H9 (cell line): Measurements from ENCODE around the gene FKBP10. TPM values are rescaled to one million over a fixed set of nuclear protein-coding genes. Genes with fewer than 3 reads are reported as not detected.

Experiments used
- DNase-seq: peaks from one replicate; pipeline ENCODE4 v3.0.0-alpha.2; 2017
- H2AFZ ChIP-seq: one replicate; pipeline ENCODE4 v1.6.1; 2013; ENCODE audit warnings: mild to moderate bottlenecking, low read length, control low read depth, moderate library complexity
- H2AK5ac ChIP-seq: 2 replicates; pipeline ENCODE4 v1.6.1; 2013; ENCODE audit warnings: low read length, control low read depth, mixed read lengths; ENCODE audit not compliant: insufficient read length
- H2BK120ac ChIP-seq: one replicate; pipeline ENCODE4 v1.6.1; 2013; ENCODE audit warnings: low read depth, mild to moderate bottlenecking, low read length, control low read depth, inconsistent platforms; ENCODE audit not compliant: poor library complexity, severe bottlenecking
- H2BK12ac ChIP-seq: 2 replicates; pipeline ENCODE4 v1.6.1; 2013; ENCODE audit warnings: low read length, control low read depth, mixed read lengths, low read depth; ENCODE audit not compliant: insufficient read length
- H2BK15ac ChIP-seq: 2 replicates; pipeline ENCODE4 v1.6.1; 2013; ENCODE audit warnings: low read depth, low read length, control low read depth
- H2BK20ac ChIP-seq: one replicate; pipeline ENCODE4 v1.6.1; 2013; ENCODE audit warnings: low read depth, mild to moderate bottlenecking, low read length, control low read depth, inconsistent platforms; ENCODE audit not compliant: poor library complexity, severe bottlenecking
- H2BK5ac ChIP-seq: 2 replicates; pipeline ENCODE4 v1.6.1; 2013; ENCODE audit warnings: low read length, control low read depth, mixed read lengths; ENCODE audit not compliant: insufficient read length
- H3K14ac ChIP-seq: 2 replicates; pipeline ENCODE4 v1.6.1; 2013; ENCODE audit warnings: low read length, control low read depth; ENCODE audit not compliant: insufficient read depth
- H3K18ac ChIP-seq: 2 replicates; pipeline ENCODE4 v1.6.1; 2013; ENCODE audit warnings: low read depth, mild to moderate bottlenecking, mixed read lengths, low read length, control low read depth; ENCODE audit not compliant: insufficient read length
- H3K23ac ChIP-seq: 2 replicates; pipeline ENCODE4 v1.6.1; 2013; ENCODE audit warnings: low read length, control low read depth, mixed read lengths, low read depth; ENCODE audit not compliant: insufficient read length
- H3K23me2 ChIP-seq: 2 replicates; pipeline ENCODE4 v1.6.1; 2013; ENCODE audit warnings: low read depth, mild to moderate bottlenecking, mixed read lengths, low read length, control low read depth; ENCODE audit not compliant: insufficient read length, poor library complexity, severe bottlenecking
- H3K27ac ChIP-seq: 2 replicates; pipeline ENCODE4 v1.5.1; 2013; ENCODE audit warnings: low read length, control low read depth, mixed read lengths, low read depth; ENCODE audit not compliant: insufficient read length
- H3K27me3 ChIP-seq: 2 replicates; pipeline ENCODE4 v1.6.1; 2013; ENCODE audit warnings: low read length, control low read depth, inconsistent platforms; ENCODE audit not compliant: insufficient read depth
- H3K4ac ChIP-seq: 2 replicates; pipeline ENCODE4 v1.6.1; 2013; ENCODE audit warnings: low read depth, mild to moderate bottlenecking, control low read depth, inconsistent platforms, low read length, moderate library complexity
- H3K4me1 ChIP-seq: 2 replicates; pipeline ENCODE4 v1.6.1; 2013; ENCODE audit warnings: low read length, control low read depth, inconsistent platforms; ENCODE audit not compliant: insufficient read depth
- H3K4me2 ChIP-seq: 2 replicates; pipeline ENCODE4 v1.6.1; 2013; ENCODE audit warnings: low read length, control low read depth, mixed read lengths; ENCODE audit not compliant: insufficient read length, insufficient read depth
- H3K56ac ChIP-seq: 2 replicates; pipeline ENCODE4 v1.6.1; 2013; ENCODE audit warnings: low read depth, mild to moderate bottlenecking, mixed read lengths, low read length, control low read depth; ENCODE audit not compliant: insufficient read length
- H3K79me1 ChIP-seq: 2 replicates; pipeline ENCODE4 v1.6.1; 2013; ENCODE audit warnings: low read depth, mild to moderate bottlenecking, moderate library complexity, low read length, control low read depth, inconsistent platforms; ENCODE audit not compliant: insufficient read depth, poor library complexity, severe bottlenecking
- H3K79me2 ChIP-seq: 2 replicates; pipeline ENCODE4 v1.6.1; 2013; ENCODE audit warnings: low read length, control low read depth, inconsistent platforms; ENCODE audit not compliant: insufficient read depth
- H3K9ac ChIP-seq: 2 replicates; pipeline ENCODE4 v1.6.1; 2013; ENCODE audit warnings: low read length, control low read depth, mixed read lengths; ENCODE audit not compliant: insufficient read length; ENCODE audit errors: extremely low read depth
- H3K9me3 ChIP-seq: one replicate; pipeline ENCODE4 v1.6.1; 2013; ENCODE audit warnings: low read depth, low read length, inconsistent platforms; ENCODE audit not compliant: control insufficient read depth
- H3T11ph ChIP-seq: one replicate; pipeline ENCODE4 v1.6.1; 2013; ENCODE audit warnings: mild to moderate bottlenecking, low read length, control low read depth, inconsistent platforms
- H4K20me1 ChIP-seq: one replicate; pipeline ENCODE4 v1.6.1; 2013; ENCODE audit not compliant: control insufficient read depth, insufficient read length, insufficient read depth
- H4K5ac ChIP-seq: 2 replicates; pipeline ENCODE4 v1.6.1; 2013; ENCODE audit warnings: low read depth, mild to moderate bottlenecking, mixed read lengths, low read length, control low read depth; ENCODE audit not compliant: insufficient read length
- H4K8ac ChIP-seq: replicated peaks from 2 replicates; pipeline ENCODE4 v1.6.1; 2013; ENCODE audit warnings: low read length, control low read depth, mixed read lengths, low read depth; ENCODE audit not compliant: insufficient read length
- H4K91ac ChIP-seq: 2 replicates; pipeline ENCODE4 v1.6.1; 2013; ENCODE audit warnings: low read depth, mild to moderate bottlenecking, moderate library complexity, mixed read lengths, low read length, control low read depth; ENCODE audit not compliant: insufficient read length
- H3K27ac Mint-ChIP-seq, 3 experiments: 2 replicates in 2 of 3; 3 replicates in 1 of 3; pipeline ENCODE4 v1.8.0; 2020 to 2021; ENCODE audit warnings: mixed read lengths in 3 of 3, mild to moderate bottlenecking in 1 of 3, moderate library complexity in 1 of 3
- H3K27me3 Mint-ChIP-seq: 2 replicates; pipeline ENCODE4 v1.8.0; 2021; ENCODE audit warnings: low read depth, mild to moderate bottlenecking, moderate library complexity, mixed read lengths
- H3K36me3 Mint-ChIP-seq, 3 experiments: 2 replicates in 2 of 3; 3 replicates in 1 of 3; pipeline ENCODE4 v1.8.0; 2020 to 2021; ENCODE audit warnings: low read depth in 3 of 3, mixed read lengths in 3 of 3; ENCODE audit not compliant: insufficient read depth in 1 of 3
- H3K4me1 Mint-ChIP-seq, 2 experiments: 2 replicates each; pipeline ENCODE4 v1.8.0; 2020; ENCODE audit warnings: mixed read lengths in 2 of 2
- H3K4me3 Mint-ChIP-seq, 2 experiments: 2 replicates in 1 of 2; 3 replicates in 1 of 2; pipeline ENCODE4 v1.8.0; 2020 to 2021; ENCODE audit warnings: mild to moderate bottlenecking in 2 of 2, mixed read lengths in 2 of 2, moderate library complexity in 1 of 2
- H3K9me3 Mint-ChIP-seq, 2 experiments: 2 replicates in 1 of 2; 3 replicates in 1 of 2; pipeline ENCODE4 v1.8.0; 2020; ENCODE audit warnings: mild to moderate bottlenecking in 2 of 2, mixed read lengths in 2 of 2, moderate library complexity in 1 of 2
- CTCF ChIP-seq: fragments of 200-600 bp; sonication (generic); conservative IDR thresholded peaks from 3 replicates; pipeline ENCODE4 v1.8.0; 2021; ENCODE audit warnings: antibody characterized with exemption, mild to moderate bottlenecking
- WGBS: extraction: QIAGEN DNeasy Blood & Tissue Kit; methylation state at CpG from one replicate; pipeline ENCODE4 v1.1.7; 2013; ENCODE audit warnings: missing lambda C conversion rate, low lambda C conversion rate, mixed read lengths; ENCODE audit not compliant: insufficient read length; ENCODE audit errors: extremely low coverage; 5-methylcytosine and 5-hydroxymethylcytosine counted together
- total RNA-seq: library from RNA; stranded (reverse); gene quantifications from 2 replicates; pipeline ENCODE4 v1.2.1, GENCODE V29; 2021

FKBP10 gene
- total RNA-seq, 1 experiment from 2014 or later: 166 TPM

GRCh38 chr17:41813152-41813680 is 412 bp downstream of the FKBP10 start:
- H4K91ac ChIP-seq: no peak overlapping the region
- no peak for DNase-seq
- peak overlapping the region; percentile 91 to 99 for H3K4me3 Mint-ChIP-seq
- H3K9me3 Mint-ChIP-seq: peaks cover 0 to 10% of the 10 kb centered on the region in 2 experiments; a peak in 3 of 5 replicates
- H3K4me1 Mint-ChIP-seq: peaks cover 23 to 36% of the 10 kb centered on the region in 2 experiments
- no peak overlapping the region for H2AFZ ChIP-seq
- H2BK15ac ChIP-seq: no peak overlapping the region
- H3K4me2 ChIP-seq: peak overlapping the region; percentile 76
- no peak overlapping the region for H2BK5ac ChIP-seq
- no peak overlapping the region for H2AK5ac ChIP-seq
- no peak overlapping the region for H3K23ac ChIP-seq
- H3T11ph ChIP-seq: no peak overlapping the region
- no peak overlapping the region for H3K4ac ChIP-seq
- no peak overlapping the region for H3K14ac ChIP-seq
- H2BK12ac ChIP-seq: no peak overlapping the region
- peaks cover 2% of the 10 kb centered on the region for H3K79me1 ChIP-seq
- peaks cover 14% of the 10 kb centered on the region; the same call in 1 of the 2 replicates for H3K79me2 ChIP-seq
- no peak overlapping the region for H3K56ac ChIP-seq
- H4K8ac ChIP-seq: no peak overlapping the region
- H4K20me1 ChIP-seq: no peaks in the 10 kb centered on the region
- peaks cover 26 to 36% (median 32%) of the 10 kb centered on the region in 3 experiments for H3K36me3 Mint-ChIP-seq
- H3K23me2 ChIP-seq: peaks cover 16% of the 10 kb centered on the region
- no peak overlapping the region for H3K27ac ChIP-seq
- H2BK120ac ChIP-seq: no peak overlapping the region
- no peaks in the 10 kb centered on the region for H3K27me3 ChIP-seq
- peaks cover 11% of the 10 kb centered on the region for H3K27me3 Mint-ChIP-seq
- H2BK20ac ChIP-seq: no peak overlapping the region
- H3K18ac ChIP-seq: no peak overlapping the region
- peak overlapping the region; percentile 51 for H3K9ac ChIP-seq
- peaks cover 4% of the 10 kb centered on the region; the same call in 1 of the 2 replicates for H3K4me1 ChIP-seq
- WGBS: no CpG with 5 or more reads among the region's 12 CpGs
- TF ChIP-seq CTCF: no peak
- H3K27ac Mint-ChIP-seq: peak overlapping the region in 2 of 3 experiments; percentile 53 to 97; a peak in 4 of 7 replicates
- H4K5ac ChIP-seq: no peak overlapping the region
- no peaks in the 10 kb centered on the region for H3K9me3 ChIP-seq
